Heart left ventricle (tissue), 16 donors: Measurements from ENCODE around the gene ARL6IP1. TPM values are rescaled to one million over a fixed set of nuclear protein-coding genes. Genes with fewer than 3 reads are reported as not detected.
A peak's percentile ranks its signal among the peaks of the same experiment; 100 is the strongest.
"Not testable (repeated sequence)": the region's sequence is repeated elsewhere in the genome, so short reads cannot be mapped to it uniquely, and the experiment has no call there.

Experiments
- ATAC-seq, 4 donors: fragments of 200-7000 bp; cut with Tn5 transposase; one replicate each; pipeline ENCODE4 v1.9.1; 2020 to 2022; ENCODE audit warnings: moderate library complexity in 4 of 4, mild to moderate bottlenecking in 3 of 4, moderate number of reproducible peaks in 1 of 4
- DNase-seq, 5 donors: peaks; one replicate each; pipeline ENCODE4 v3.0.0-alpha.2; 2020
- H3K27ac ChIP-seq, 12 donors: fragments of 200-600 bp; sonication (generic) in 4 of 12; one replicate each; pipeline versions ENCODE4 v1.5.0 to v1.8.0; 2016 to 2022; ENCODE audit warnings: mild to moderate bottlenecking in 2 of 12
- H3K27me3 ChIP-seq, 9 donors: fragments of 200-600 bp; sonication (generic) in 2 of 9; one replicate each; pipeline versions ENCODE4 v1.5.1 to v1.8.0; 2016 to 2022; ENCODE audit warnings: mild to moderate bottlenecking in 3 of 9
- H3K36me3 ChIP-seq, 9 donors: fragments of 200-600 bp; sonication (generic) in 2 of 9; one replicate each; pipeline versions ENCODE4 v1.5.0 to v1.8.0; 2018 to 2022; ENCODE audit warnings: mild to moderate bottlenecking in 2 of 9
- H3K4me1 ChIP-seq, 12 donors: fragments of 200-600 bp; sonication (generic) in 4 of 12; one replicate each; pipeline versions ENCODE4 v1.5.0 to v1.8.0; 2016 to 2022; ENCODE audit warnings: mild to moderate bottlenecking in 3 of 12
- H3K4me3 ChIP-seq, 12 donors: fragments of 200-600 bp; sonication (generic) in 4 of 12; one replicate each; pipeline versions ENCODE4 v1.5.0 to v1.8.0; 2017 to 2022; ENCODE audit warnings: mild to moderate bottlenecking in 9 of 12, moderate library complexity in 4 of 12
- H3K9me3 ChIP-seq, 12 donors: fragments of 200-600 bp; sonication (generic) in 4 of 12; one replicate each; pipeline versions ENCODE4 v1.5.0 to v1.8.0; 2016 to 2022; ENCODE audit warnings: mild to moderate bottlenecking in 1 of 12
- CTCF ChIP-seq, 12 donors: fragments of 200-600 bp; sonication (generic) in 4 of 12; IDR thresholded peaks; one replicate each; pipeline versions ENCODE4 v1.5.0 to v1.8.0; 2018 to 2022; ENCODE audit warnings: antibody characterized with exemption in 12 of 12, mild to moderate bottlenecking in 5 of 12
- POLR2A ChIP-seq, 2 donors: fragments of 450-650 bp; IDR thresholded peaks; one replicate each; pipeline ENCODE4 v1.6.1; 2017; ENCODE audit warnings: antibody characterized with exemption in 2 of 2, mild to moderate bottlenecking in 2 of 2, moderate library complexity in 2 of 2
- WGBS, 4 donors: extraction: QIAGEN DNeasy Blood & Tissue Kit in 2 of 4; methylation state at CpG; one replicate each; pipeline versions ENCODE4 v1.1.5 to v1.1.7; 2013 to 2018; 5-methylcytosine and 5-hydroxymethylcytosine counted together
- intact Hi-C, 10 donors: fragments of 100-400 bp; cut with DNase I; formaldehyde crosslinking; loops; one replicate each; pipeline versions ENCODE4 v1.11.1 to v1.14.2; 2022
- polyA plus RNA-seq, 2 donors: library from polyadenylated mRNA; stranded (reverse); fragments of 200-250 nt; gene quantifications; one replicate each; pipeline ENCODE4 v1.2.3, GENCODE V29; 2013
- total RNA-seq, 9 donors: library from RNA; depleted of rRNA in 2 of 9; stranded (reverse); fragments of >200 nt in 2 of 9; fragmentation: NEBNext Ultra II Directional in 3 of 9; extraction: Animal tissue kit (Norgen Biotek cat#: 25700) in 3 of 9; gene quantifications; one replicate each; pipeline versions ENCODE4 v1.1.0 to v1.2.4, GENCODE V29; 2016 to 2023
- donor health status: ischemic (EF 13 %, LVEDD 7.1; RV severe dilation, severe dysfunction).
- donor health status: healthy with polysubstance abuse.
- donor health status: DM: no; HTN: yes; CAD: no.
- donor health status: DM: no; HTN: no; CAD: no.
- donor health status: ischemic (EF 25% LVEDD 6.9; RV normal size, moderate dysfunction).
- donor health status: ischemic (EF 25% LVEDD 5.7; RV mildly dilated, moderate dysfunction).
- donor health status: healthy.
- donor health status: DM: yes; HTN: yes; CAD: no.
- donor health status: ischemic (EF 35%, LVEDD 5.7; RV mildly dilated, moderate dysfunction).
- donor health status: nonischemic (EF 11% LVEDD 7.7; RV severe dilation, severe dysfunction).
- donor health status: DM: yes; HTN: yes; CAD: no.
- donor health status: PGD.
- donor health status: ischemic (EF 29% LVEDD 5.4; RV normal size, mild dysfunction).
- donor health status: nonischemic (EF 23%, LVEDD 6.1; RV moderate dilation, normal function).

The ARL6IP1 gene
- total and polyA plus RNA-seq, 11 donors, result 16.5 to 63.2 (median 22.9) TPM

- Histone ChIP-seq H3K27me3 (no peaks in the 10 kb centered on the region), H3K4me1 (peaks cover 8 to 50% (median 40%) of the 10 kb centered on the region in 12 donors), H3K9me3 (no peaks in the 10 kb centered on the region), H3K4me3 (no peak overlapping the region), H3K36me3 (peaks cover 2 to 72% (median 63%) of the 10 kb centered on the region in 9 donors), H3K27ac (no peak overlapping the region)
- ATAC-seq, result no peak
- TF ChIP-seq CTCF (IDR thresholded peaks at IDR 0.05) (no peak), POLR2A (IDR thresholded peaks at IDR 0.05) (no peak)
- no peak for DNase-seq
- 78 to 84% (median 81%) methylated on average over 17 of the region's 17 CpGs for WGBS, 4 donors
- intact Hi-C loops, result no loop called here
These were observed 17.7 kb downstream of the ARL6IP1 start for GRCh38 chr16:18783430-18784341.

- Histone ChIP-seq H3K27me3 (no peaks in the 10 kb centered on the region), H3K36me3 (peaks cover 2 to 64% (median 56%) of the 10 kb centered on the region in 9 donors), H3K27ac (no peak overlapping the region), H3K4me1 (peaks cover 0 to 42% (median 31%) of the 10 kb centered on the region in 12 donors), H3K9me3 (no peaks in the 10 kb centered on the region), H3K4me3 (no peak overlapping the region)
- ATAC-seq (no peak), DNase-seq (no peak)
- intact Hi-C loops, result no loop called here
- WGBS, 4 donors, result 89 to 94% (median 91%) methylated on average over 8 of the region's 8 CpGs
- TF ChIP-seq CTCF (IDR thresholded peaks at IDR 0.05), result no peak
- no peak for TF ChIP-seq POLR2A (IDR thresholded peaks at IDR 0.05)
These were observed 18.5 kb downstream of the ARL6IP1 start for GRCh38 chr16:18782697-18783429.

GRCh38 chr16:18781232-18781631 is 20.1 kb downstream of the ARL6IP1 start:
- H3K4me1 ChIP-seq, result peaks cover 0 to 26% (median 15%) of the 10 kb centered on the region in 12 donors
- H3K4me3 ChIP-seq, DNase-seq, H3K27ac ChIP-seq, H3K9me3 ChIP-seq, H3K27me3 ChIP-seq, intact Hi-C loops, ATAC-seq: not testable (repeated sequence)
- 40 to 80% (median 67%) methylated on average over 1 to 6 of the region's 6 CpGs for WGBS, 4 donors
- H3K36me3 ChIP-seq, result peaks cover 2 to 48% (median 40%) of the 10 kb centered on the region in 9 donors

- H3K27ac ChIP-seq, H3K9me3 ChIP-seq, H3K4me3 ChIP-seq, H3K27me3 ChIP-seq, intact Hi-C loops, DNase-seq: not testable (repeated sequence)
- WGBS, 4 donors, result 44 to 67% (median 59%) methylated on average over 6 to 8 of the region's 8 CpGs
- Histone ChIP-seq H3K4me1 (peaks cover 0 to 19% (median 8%) of the 10 kb centered on the region in 12 donors), H3K36me3 (peaks cover 2 to 41% (median 33%) of the 10 kb centered on the region in 9 donors)
- peak in 1 of 4 donors; percentile 27 for ATAC-seq
These were observed 20.8 kb downstream of the ARL6IP1 start for GRCh38 chr16:18780460-18781026.

- H3K4me1 ChIP-seq, ATAC-seq, H3K4me3 ChIP-seq, intact Hi-C loops, H3K9me3 ChIP-seq, H3K27me3 ChIP-seq, H3K27ac ChIP-seq, DNase-seq: not testable (repeated sequence)
- WGBS, 4 donors, result 95 to 100% (median 98%) methylated on average over 1 of the region's 1 CpG
- peaks cover 0 to 16% (median 4%) of the 10 kb centered on the region in 9 donors for H3K36me3 ChIP-seq
These were observed 23.7 kb downstream of the ARL6IP1 start for GRCh38 chr16:18777664-18778063.

GRCh38 chr16:18776334-18776733 is 25.0 kb downstream of the ARL6IP1 start:
- not testable (repeated sequence) for ATAC-seq

GRCh38 chr16:18774651-18775050 is 26.7 kb downstream of the ARL6IP1 start:
- H3K27ac ChIP-seq, result peak overlapping the region in 1 of 12 donors; percentile 42
- H3K9me3 ChIP-seq, ATAC-seq, DNase-seq, H3K27me3 ChIP-seq, intact Hi-C loops, H3K36me3 ChIP-seq, H3K4me1 ChIP-seq, H3K4me3 ChIP-seq: not testable (repeated sequence)
- 91 to 97% (median 96%) methylated on average over 4 of the region's 4 CpGs for WGBS, 4 donors

More at GRCh38 chr16:18776334-18776733, 25.0 kb downstream of the ARL6IP1 start:
- H3K4me3 ChIP-seq, H3K4me1 ChIP-seq, DNase-seq, intact Hi-C loops, H3K27ac ChIP-seq, H3K27me3 ChIP-seq, H3K9me3 ChIP-seq: not testable (repeated sequence)
- WGBS, 4 donors, result 74 to 85% (median 81%) methylated on average over 5 of the region's 5 CpGs
- H3K36me3 ChIP-seq, result peaks cover 0 to 11% (median 0%) of the 10 kb centered on the region in 9 donors

- H3K27me3 ChIP-seq, intact Hi-C loops, ATAC-seq, DNase-seq, H3K9me3 ChIP-seq, H3K27ac ChIP-seq, H3K36me3 ChIP-seq, H3K4me1 ChIP-seq, H3K4me3 ChIP-seq: not testable (repeated sequence)
- 63 to 73% (median 70%) methylated on average over 7 of the region's 7 CpGs for WGBS, 4 donors
These were observed 29.2 kb downstream of the ARL6IP1 start for GRCh38 chr16:18772171-18772570.
